Activated naive CD4-positive, alpha-beta T cell treated with anti-CD3 and anti-CD28 coated beads, Interleukin-2, amount 50 U/mL, for 24 hours (primary cell): ENCODE measurements around the gene GMPR.

Source experiments
- H3K27ac Mint-ChIP-seq: one replicate; pipeline ENCODE4 v1.8.0; 2021; ENCODE audit warnings: mild to moderate bottlenecking, mixed read lengths
- H3K27me3 Mint-ChIP-seq: one replicate; pipeline ENCODE4 v1.8.0; 2021; ENCODE audit warnings: mixed read lengths
- H3K36me3 Mint-ChIP-seq: one replicate; pipeline ENCODE4 v1.8.0; 2021; ENCODE audit warnings: mixed read lengths
- H3K4me1 Mint-ChIP-seq: one replicate; pipeline ENCODE4 v1.8.0; 2021; ENCODE audit warnings: mixed read lengths
- H3K4me3 Mint-ChIP-seq: one replicate; pipeline ENCODE4 v1.8.0; 2021; ENCODE audit warnings: mild to moderate bottlenecking, mixed read lengths
- H3K9me3 Mint-ChIP-seq: one replicate; pipeline ENCODE4 v1.8.0; 2021; ENCODE audit warnings: mixed read lengths

Gene GMPR

DNA sequence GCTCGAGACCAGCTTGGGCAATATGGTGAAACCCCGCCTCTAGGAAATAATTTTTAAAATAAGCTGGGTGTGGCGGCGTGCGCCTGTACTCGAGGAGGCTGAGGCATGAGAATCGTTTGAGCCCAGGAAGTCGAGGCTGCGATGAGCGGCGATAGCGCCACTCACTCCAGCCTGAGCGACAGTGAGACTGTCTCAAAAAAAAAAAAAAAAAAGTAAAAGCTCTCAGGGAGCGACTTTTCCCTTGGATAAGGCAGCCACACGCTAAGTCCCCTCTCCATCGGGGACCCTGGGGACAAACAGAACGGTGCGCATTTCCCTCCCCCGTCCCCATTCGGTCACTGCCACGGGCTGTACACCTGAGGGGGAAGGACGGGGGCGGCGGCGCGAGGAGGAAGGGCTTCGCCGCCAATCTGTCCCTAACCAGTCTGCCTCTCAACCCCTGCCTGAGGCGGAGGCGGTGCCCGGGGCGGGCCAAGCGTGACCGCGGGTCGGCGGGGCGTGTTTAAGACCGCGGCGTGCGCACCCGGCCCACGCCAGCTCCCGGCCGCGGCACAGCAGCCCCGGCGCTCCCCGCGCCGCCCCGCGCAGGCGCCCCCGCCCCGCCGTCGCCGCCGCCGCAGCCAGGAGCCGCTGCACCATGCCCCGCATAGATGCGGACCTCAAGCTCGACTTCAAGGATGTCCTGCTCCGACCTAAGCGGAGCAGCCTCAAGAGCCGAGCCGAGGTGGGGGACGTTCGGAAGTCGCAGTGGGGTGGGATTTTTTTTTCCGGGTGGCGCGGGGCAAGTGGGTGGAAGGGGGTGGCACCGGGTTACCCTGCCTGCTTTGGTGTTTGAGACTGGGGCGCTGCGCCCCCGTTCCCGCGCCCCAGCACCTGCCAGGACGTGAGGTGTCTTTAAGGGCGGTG lies at the start of gene GMPR:
TSS of gene GMPR (plus strand) at position 531 of the 906 bp plus-strand sequence. CDS start at position 638, 107 bp downstream.
- no peaks in the 10 kb centered on the region for H3K36me3 Mint-ChIP-seq
- H3K4me1 Mint-ChIP-seq, result peaks cover 27% of the 10 kb centered on the region
- peak within 1 kb of the TSS; percentile 62 for H3K27ac Mint-ChIP-seq

GRCh38 chr6:16190214-16190613 lies 48.2 kb upstream of the GMPR start:
- H3K9me3 Mint-ChIP-seq, result no peaks in the 10 kb centered on the region
- H3K4me3 Mint-ChIP-seq, result no peak overlapping the region
- no peak overlapping the region for H3K27ac Mint-ChIP-seq
- H3K27me3 Mint-ChIP-seq, result peaks cover 7% of the 10 kb centered on the region
- no peaks in the 10 kb centered on the region for H3K36me3 Mint-ChIP-seq
- H3K4me1 Mint-ChIP-seq, result no peaks in the 10 kb centered on the region

More for the DNA sequence above, at the start of gene GMPR:
- H3K9me3 Mint-ChIP-seq, result no peaks in the 10 kb centered on the region
- peak within 1 kb of the TSS; percentile 94 for H3K4me3 Mint-ChIP-seq
- H3K27me3 Mint-ChIP-seq, result peaks cover 20% of the 10 kb centered on the region

DNA sequence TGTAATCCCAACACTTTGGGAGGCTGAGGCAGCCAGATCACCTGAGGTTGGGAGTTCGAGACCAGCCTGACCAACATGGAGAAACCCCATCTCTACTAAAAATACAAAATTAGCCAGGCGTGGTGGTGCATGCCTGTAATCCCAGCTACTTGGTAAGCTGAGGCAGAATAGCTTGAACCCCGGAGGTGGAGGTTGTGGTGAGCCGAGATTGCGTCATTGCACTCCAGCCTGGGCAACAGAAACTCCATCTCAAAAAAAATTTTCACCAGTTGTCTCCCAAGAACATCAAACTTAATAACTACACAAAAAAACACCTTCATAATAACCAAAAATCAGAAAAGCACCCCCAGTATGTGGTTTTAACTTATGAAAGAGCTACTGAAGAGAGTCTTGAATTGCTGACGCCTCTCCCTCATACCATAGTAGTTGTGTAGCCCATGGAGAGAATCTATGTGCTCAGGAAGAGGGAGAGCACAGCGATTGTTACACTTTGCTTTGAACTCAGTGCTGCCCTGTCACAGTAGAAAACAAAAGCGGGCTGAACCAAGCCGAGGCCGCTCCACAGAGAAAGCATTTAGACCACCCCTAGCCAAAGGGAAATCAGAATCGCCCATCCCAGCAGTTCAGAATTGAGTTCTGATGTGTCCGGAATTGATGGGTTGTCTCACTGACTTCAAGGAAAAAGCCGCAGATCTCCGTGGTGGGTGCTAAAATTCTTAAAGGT lies 42.0 kb upstream of the GMPR start:
- Mint-ChIP-seq H3K4me1 (no peaks in the 10 kb centered on the region), H3K27me3 (peaks cover 9% of the 10 kb centered on the region), H3K27ac (peak overlapping the region; percentile 19), H3K9me3 (no peaks in the 10 kb centered on the region), H3K36me3 (no peaks in the 10 kb centered on the region), H3K4me3 (no peak overlapping the region)

DNA sequence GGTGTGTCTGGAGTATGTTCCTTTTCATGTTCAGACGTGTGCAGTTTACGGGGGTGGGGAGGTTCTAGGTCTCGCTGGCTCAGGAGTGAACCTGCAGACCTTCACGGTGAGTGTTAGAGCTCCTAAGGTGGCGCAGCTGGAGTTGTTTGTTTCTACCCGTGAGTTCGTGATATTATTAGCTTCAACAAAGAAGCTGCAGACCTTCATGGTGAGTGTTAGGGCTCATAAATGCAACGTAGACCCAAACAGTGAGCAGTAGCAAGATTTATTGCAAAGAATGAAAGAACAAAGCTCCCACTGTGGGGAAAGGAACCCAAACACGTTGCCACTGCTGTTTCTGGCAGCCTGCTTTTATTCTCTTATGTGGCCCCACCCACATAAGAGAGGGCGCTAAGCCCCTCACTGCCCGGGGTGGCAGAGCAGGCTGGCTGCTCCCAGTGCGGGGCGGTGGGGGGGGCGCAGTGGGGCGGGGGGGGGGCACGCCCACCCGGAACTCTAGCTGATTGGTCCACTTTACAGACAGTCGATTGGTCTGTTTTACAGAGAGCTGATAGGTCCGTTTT lies 41.3 kb upstream of the GMPR start:
- H3K4me1 Mint-ChIP-seq, result no peaks in the 10 kb centered on the region
- peaks cover 9% of the 10 kb centered on the region for H3K27me3 Mint-ChIP-seq
- H3K36me3 Mint-ChIP-seq, result no peaks in the 10 kb centered on the region
- no peak overlapping the region for H3K4me3 Mint-ChIP-seq
- no peaks in the 10 kb centered on the region for H3K9me3 Mint-ChIP-seq
- no peak overlapping the region for H3K27ac Mint-ChIP-seq

- Mint-ChIP-seq H3K4me3 (no peak overlapping the region), H3K9me3 (no peaks in the 10 kb centered on the region), H3K27ac (no peak overlapping the region), H3K36me3 (no peaks in the 10 kb centered on the region), H3K4me1 (no peaks in the 10 kb centered on the region), H3K27me3 (peaks cover 7% of the 10 kb centered on the region)
These were observed 40.2 kb upstream of the GMPR start for GRCh38 chr6:16198061-16198705.

DNA sequence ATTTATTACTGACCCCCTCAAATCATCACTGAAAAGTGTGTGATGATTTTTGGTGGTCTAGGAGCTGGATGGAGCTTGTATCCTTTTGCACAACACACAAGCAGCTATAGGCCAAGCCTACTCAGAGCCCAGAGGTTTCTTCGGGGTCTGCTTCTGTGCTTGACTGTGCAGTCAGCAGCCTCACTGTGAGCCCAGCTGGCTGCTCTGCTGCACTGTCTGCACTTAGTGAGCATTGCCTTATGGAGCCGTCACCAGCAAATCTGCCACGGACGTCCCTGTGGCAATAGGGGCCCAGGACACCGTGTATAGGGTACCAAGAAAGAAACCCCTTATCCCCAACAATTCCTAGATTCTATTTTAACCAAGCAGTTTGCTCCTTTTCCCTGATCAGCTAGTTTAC lies 38.6 kb upstream of the GMPR start:
- no peaks in the 10 kb centered on the region for H3K36me3 Mint-ChIP-seq
- H3K9me3 Mint-ChIP-seq, result no peaks in the 10 kb centered on the region
- H3K27me3 Mint-ChIP-seq, result peaks cover 3% of the 10 kb centered on the region
- no peak overlapping the region for H3K4me3 Mint-ChIP-seq
- H3K4me1 Mint-ChIP-seq, result no peaks in the 10 kb centered on the region
- no peak overlapping the region for H3K27ac Mint-ChIP-seq

DNA sequence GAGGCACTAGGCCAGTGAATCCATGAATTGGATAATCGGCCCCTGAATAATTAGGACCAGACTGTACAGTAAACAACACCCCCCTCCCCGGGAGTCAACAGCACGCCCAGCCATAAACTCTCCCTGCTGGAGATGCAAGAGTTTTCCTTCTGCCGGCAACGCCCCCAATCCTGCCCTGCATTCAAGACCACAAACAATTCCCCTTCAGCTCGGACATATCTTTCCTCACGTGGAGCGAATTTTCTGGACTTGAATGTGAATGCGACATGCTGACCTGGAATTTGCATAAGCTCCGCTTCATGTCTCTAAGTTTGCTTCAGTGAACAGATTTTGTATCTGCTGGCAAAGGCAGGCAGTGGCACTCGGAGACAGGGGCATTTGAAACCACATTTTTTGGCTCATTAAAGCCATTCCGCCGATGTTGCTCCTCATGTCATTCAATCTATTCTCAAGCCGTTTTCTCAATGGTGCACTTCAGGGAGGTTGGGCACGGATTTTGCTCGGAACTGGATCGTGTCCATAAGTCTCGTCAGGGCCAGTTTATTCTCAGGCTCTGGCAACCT lies 38.0 kb upstream of the GMPR start:
- H3K4me1 Mint-ChIP-seq, result no peaks in the 10 kb centered on the region
- peaks cover 2% of the 10 kb centered on the region for H3K27me3 Mint-ChIP-seq
- H3K9me3 Mint-ChIP-seq, result no peaks in the 10 kb centered on the region
- H3K27ac Mint-ChIP-seq, result no peak overlapping the region
- no peaks in the 10 kb centered on the region for H3K36me3 Mint-ChIP-seq
- no peak overlapping the region for H3K4me3 Mint-ChIP-seq

GRCh38 chr6:16201706-16202105 lies 36.7 kb upstream of the GMPR start:
- Mint-ChIP-seq H3K9me3 (no peaks in the 10 kb centered on the region), H3K4me3 (no peak overlapping the region), H3K36me3 (no peaks in the 10 kb centered on the region), H3K27me3 (no peaks in the 10 kb centered on the region), H3K27ac (no peak overlapping the region), H3K4me1 (no peaks in the 10 kb centered on the region)

GRCh38 chr6:16204653-16205376 lies 33.6 kb upstream of the GMPR start:
- Mint-ChIP-seq H3K36me3 (no peaks in the 10 kb centered on the region), H3K27ac (no peak overlapping the region), H3K27me3 (peaks cover 5% of the 10 kb centered on the region), H3K9me3 (no peaks in the 10 kb centered on the region), H3K4me3 (no peak overlapping the region), H3K4me1 (no peaks in the 10 kb centered on the region)

- no peak overlapping the region for H3K4me3 Mint-ChIP-seq
- no peaks in the 10 kb centered on the region for H3K9me3 Mint-ChIP-seq
- peaks cover 5% of the 10 kb centered on the region for H3K27me3 Mint-ChIP-seq
- H3K27ac Mint-ChIP-seq, result no peak overlapping the region
- no peaks in the 10 kb centered on the region for H3K36me3 Mint-ChIP-seq
- H3K4me1 Mint-ChIP-seq, result no peaks in the 10 kb centered on the region
These were observed 32.8 kb upstream of the GMPR start for GRCh38 chr6:16205377-16206144.

DNA sequence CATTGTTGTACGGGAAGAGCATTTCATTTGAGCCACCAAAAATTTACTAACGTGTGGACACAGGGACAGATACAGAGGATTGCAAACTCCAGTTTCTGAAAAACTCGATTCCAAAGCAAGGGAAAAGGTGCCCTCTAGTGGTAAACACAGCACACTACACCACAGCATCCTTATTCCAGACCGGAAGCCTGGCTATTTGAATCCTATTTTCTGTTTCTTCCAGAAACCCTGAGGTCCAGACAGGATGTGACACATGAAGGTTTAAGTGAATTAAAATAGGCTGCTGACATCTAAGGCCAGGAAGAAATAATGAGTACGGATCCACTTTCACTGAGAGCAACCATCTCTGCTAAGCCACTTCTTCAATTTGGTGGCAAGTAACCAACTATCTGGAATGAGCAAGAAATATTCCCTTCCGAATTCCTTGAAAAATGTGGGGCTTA lies 31.8 kb upstream of the GMPR start:
- H3K9me3 Mint-ChIP-seq, result no peaks in the 10 kb centered on the region
- H3K36me3 Mint-ChIP-seq, result no peaks in the 10 kb centered on the region
- H3K4me3 Mint-ChIP-seq, result no peak overlapping the region
- no peaks in the 10 kb centered on the region for H3K4me1 Mint-ChIP-seq
- peaks cover 6% of the 10 kb centered on the region for H3K27me3 Mint-ChIP-seq
- peak overlapping the region; percentile 27 for H3K27ac Mint-ChIP-seq

DNA sequence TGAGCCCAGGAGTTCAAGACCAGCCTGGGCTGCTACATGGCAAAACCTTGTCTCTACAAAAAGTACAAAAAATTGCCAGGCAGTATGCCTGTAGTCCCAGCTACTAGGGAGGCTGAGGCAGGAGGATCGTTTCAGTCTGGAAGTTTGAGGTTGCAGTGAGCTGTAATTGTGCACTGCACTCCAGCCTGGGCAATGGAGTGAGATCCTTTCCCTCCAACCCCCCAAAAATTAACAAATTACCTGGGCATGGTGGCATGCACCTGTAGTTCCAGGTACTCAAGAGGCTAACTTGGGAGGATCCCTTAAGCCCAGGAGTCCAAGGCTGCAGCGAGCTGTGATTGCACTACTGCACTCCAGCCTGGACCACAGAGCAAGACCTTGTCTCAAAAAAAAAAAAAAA lies 29.4 kb upstream of the GMPR start:
- peaks cover 11% of the 10 kb centered on the region for H3K27me3 Mint-ChIP-seq

DNA sequence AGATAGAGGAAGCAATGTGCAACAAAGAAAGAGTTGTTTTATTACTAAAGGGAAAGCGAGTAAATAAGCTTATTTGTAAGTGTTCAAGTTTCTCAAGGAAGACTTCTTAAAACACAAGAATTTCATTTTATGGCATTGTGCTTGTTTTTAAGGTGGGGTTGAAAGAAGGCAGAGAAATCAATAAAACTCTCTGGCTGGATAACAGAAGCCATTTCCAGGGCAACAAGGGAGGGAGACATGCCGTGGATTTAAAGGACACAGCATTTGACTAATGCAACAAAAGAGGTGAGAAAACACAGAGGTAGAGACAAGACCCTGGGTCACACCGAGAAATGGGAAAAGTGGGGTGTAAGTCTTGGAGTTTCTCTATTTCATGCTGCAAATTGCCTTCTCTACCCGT lies 28.8 kb upstream of the GMPR start:
- Mint-ChIP-seq H3K9me3 (no peaks in the 10 kb centered on the region), H3K36me3 (no peaks in the 10 kb centered on the region), H3K4me1 (no peaks in the 10 kb centered on the region), H3K27ac (no peak overlapping the region), H3K27me3 (peaks cover 12% of the 10 kb centered on the region), H3K4me3 (no peak overlapping the region)

More for the DNA sequence above, 29.4 kb upstream of the GMPR start:
- H3K27ac Mint-ChIP-seq, result no peak overlapping the region
- no peaks in the 10 kb centered on the region for H3K9me3 Mint-ChIP-seq
- no peaks in the 10 kb centered on the region for H3K36me3 Mint-ChIP-seq
- no peak overlapping the region for H3K4me3 Mint-ChIP-seq
- no peaks in the 10 kb centered on the region for H3K4me1 Mint-ChIP-seq

DNA sequence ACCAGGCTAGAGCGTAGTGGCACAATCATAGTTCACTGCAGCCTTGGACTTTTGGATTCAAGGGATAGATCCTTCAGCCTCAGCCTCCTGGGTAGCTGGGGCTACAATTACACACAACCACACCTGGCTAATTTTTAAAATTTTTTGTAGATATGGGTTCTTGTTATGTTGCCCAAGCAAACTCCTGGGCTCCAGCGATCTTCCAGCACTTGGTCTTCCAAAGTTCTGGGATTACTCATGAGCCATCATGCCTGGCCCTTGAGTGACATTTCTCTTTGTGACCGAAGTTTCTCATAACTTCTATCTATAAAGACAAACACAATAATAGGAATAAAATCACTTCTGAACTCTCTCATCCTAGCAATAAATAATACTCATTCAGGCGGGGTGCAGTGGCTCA lies 26.1 kb upstream of the GMPR start:
- H3K27ac Mint-ChIP-seq, result no peak overlapping the region
- H3K27me3 Mint-ChIP-seq, result peaks cover 20% of the 10 kb centered on the region
- H3K4me1 Mint-ChIP-seq, result no peaks in the 10 kb centered on the region
- H3K4me3 Mint-ChIP-seq, result no peak overlapping the region
- H3K36me3 Mint-ChIP-seq, result no peaks in the 10 kb centered on the region
- no peaks in the 10 kb centered on the region for H3K9me3 Mint-ChIP-seq
